K562 (cell line): ENCODE data around the gene ABHD14A. TPM values are rescaled to one million over a fixed set of nuclear protein-coding genes. Genes with fewer than 3 reads are reported as not detected.

Source experiments
- REST ChIP-seq, 2 experiments: fragments of 450-650 bp; formaldehyde crosslinking in 1 of 2; IDR thresholded peaks; 2 replicates each; pipeline versions ENCODE4 v1.4.0 to v1.6.1; 2014 to 2020; ENCODE audit warnings: mild to moderate bottlenecking in 2 of 2, borderline replicate concordance in 1 of 2, low read depth in 1 of 2
- polyA plus RNA-seq, 8 experiments: library from polyadenylated mRNA; depleted of rRNA in 4 of 8; stranded (reverse) in 5 of 8; unstranded in 3 of 8; fragments of >200 nt; fragmentation: Nextera tagmentation in 2 of 8; fragmentation: Illumina TruSeq in 1 of 8; extraction: Ambion mirVana in 2 of 8; extraction: Trizol in 1 of 8; gene quantifications; 2 replicates each; pipeline versions ENCODE4 v1.2.1 to v1.2.3, GENCODE V29; 2011 to 2014; ENCODE audit warnings: inconsistent platforms in 1 of 8, missing spikeins in 1 of 8
- total RNA-seq, 7 experiments: library from RNA; depleted of rRNA in 6 of 7; stranded (reverse); fragments of >200 nt in 6 of 7; fragmentation: Illumina TruSeq in 2 of 7; extraction: Trizol in 2 of 7; gene quantifications; 2 replicates each; pipeline versions ENCODE4 v1.2.1 to v1.2.3, GENCODE V29; 2011 to 2021; ENCODE audit warnings: low replicate concordance in 1 of 7

Gene ABHD14A
- total and polyA plus RNA-seq, 9 of the 15 experiments (the other 6 are each of a cell fraction or from before 2014, with no cell fraction given), result 0.90 to 10.5 (median 8.3) TPM

DNA sequence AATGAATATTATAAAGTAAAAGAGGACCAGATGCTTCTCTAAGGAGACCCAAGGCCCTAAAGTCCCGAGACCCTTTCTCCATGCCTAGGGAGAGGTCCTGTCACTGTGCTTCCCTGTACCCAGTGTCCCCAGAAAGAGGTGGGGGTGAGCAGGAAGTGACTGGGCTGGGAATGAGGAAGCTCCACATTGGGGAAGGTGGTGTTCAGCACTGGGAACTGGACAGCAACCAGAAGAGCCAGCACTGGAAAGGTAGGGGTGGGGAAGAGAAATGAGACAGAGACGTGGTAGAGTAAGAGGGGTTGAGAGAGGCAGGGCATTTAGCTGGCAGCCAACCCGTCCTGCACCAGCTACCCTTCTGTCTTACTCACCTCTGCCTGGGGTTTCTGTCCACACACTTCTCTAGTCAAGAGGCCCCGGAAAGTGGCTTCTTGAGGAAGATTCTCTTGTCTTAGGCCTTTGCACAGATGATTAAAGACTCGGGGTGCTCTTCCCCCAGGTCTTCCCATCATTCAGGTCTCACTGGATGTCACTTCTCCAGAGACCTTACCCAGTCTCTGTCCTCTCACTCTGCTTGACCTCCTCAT is 45.4 kb upstream of the ABHD14A start (continued):
- TF ChIP-seq REST (IDR thresholded peaks at IDR 0.05; ENCODE audit: borderline replicate concordance) (peak; percentile 99), REST (CRISPR knock-in tag; IDR thresholded peaks at IDR 0.05; ENCODE audit: low read depth) (peak; percentile 95)
